Measurements from ENCODE around the gene UNC5CL.
A peak's percentile ranks its signal among the peaks of the same experiment; 100 is the strongest.

UNC5CL gene

GRCh38 chr6:40996591-40997233 lies 42.3 kb downstream of the UNC5CL start:
- Histone ChIP-seq H3K4me3 (ENCODE audit: low read depth, low read length) (no peak overlapping the region), H3K4me2 (ENCODE audit: low read length) (no peak overlapping the region)
- no peak for TF ChIP-seq CTCF (IDR thresholded peaks at IDR 0.05)

DNA sequence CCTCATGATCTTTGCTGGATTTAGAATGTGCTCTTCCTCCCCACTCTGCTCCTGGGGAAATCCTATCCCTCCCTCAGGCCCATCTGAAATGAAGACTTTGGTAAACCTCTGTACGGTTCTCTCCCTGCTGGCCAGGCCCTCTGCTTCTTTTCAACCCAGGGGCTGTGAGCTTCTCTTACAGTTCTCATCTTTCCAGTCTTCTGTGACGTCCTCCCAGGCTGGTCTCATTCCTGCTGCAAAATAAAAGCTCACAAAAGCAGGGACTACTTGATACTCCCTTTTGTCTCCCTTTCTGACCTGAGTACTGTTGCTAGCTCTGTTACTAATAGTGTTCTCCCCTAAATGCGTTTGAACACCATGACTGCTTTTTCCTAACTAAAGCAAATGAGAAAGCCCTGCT lies 46.3 kb downstream of the UNC5CL start:
- no peaks in the 10 kb centered on the region for H3K27me3 ChIP-seq (ENCODE audit: control insufficient read depth, insufficient read depth, low read length)
- H3K9ac ChIP-seq: no peak overlapping the region
- no peaks in the 10 kb centered on the region for H3K9me3 ChIP-seq (ENCODE audit: control insufficient read depth, low read length)
- H3K36me3 ChIP-seq (ENCODE audit: control insufficient read depth, insufficient read depth, low read length): no peaks in the 10 kb centered on the region
- TF ChIP-seq CTCF (IDR thresholded peaks at IDR 0.05): no peak
- H3K4me1 ChIP-seq: no peaks in the 10 kb centered on the region
- no peak overlapping the region for H3K4me2 ChIP-seq (ENCODE audit: low read length)
- H3K4me3 ChIP-seq (ENCODE audit: low read depth, low read length): no peak overlapping the region
- no peak overlapping the region for H3K27ac ChIP-seq
- H2AFZ ChIP-seq: no peak overlapping the region
- H3K79me2 ChIP-seq: no peaks in the 10 kb centered on the region

More at GRCh38 chr6:40996591-40997233, 42.3 kb downstream of the UNC5CL start:
- H2AFZ ChIP-seq: peak overlapping the region; percentile 36
- no peaks in the 10 kb centered on the region for H3K79me2 ChIP-seq
- no peaks in the 10 kb centered on the region for H3K9me3 ChIP-seq (ENCODE audit: control insufficient read depth, low read length)
- H3K27ac ChIP-seq: no peak overlapping the region
- no peaks in the 10 kb centered on the region for H3K27me3 ChIP-seq (ENCODE audit: control insufficient read depth, insufficient read depth, low read length)
- H3K36me3 ChIP-seq (ENCODE audit: control insufficient read depth, insufficient read depth, low read length): no peaks in the 10 kb centered on the region
- no peak overlapping the region for H3K9ac ChIP-seq
- H3K4me1 ChIP-seq: no peaks in the 10 kb centered on the region

DNA sequence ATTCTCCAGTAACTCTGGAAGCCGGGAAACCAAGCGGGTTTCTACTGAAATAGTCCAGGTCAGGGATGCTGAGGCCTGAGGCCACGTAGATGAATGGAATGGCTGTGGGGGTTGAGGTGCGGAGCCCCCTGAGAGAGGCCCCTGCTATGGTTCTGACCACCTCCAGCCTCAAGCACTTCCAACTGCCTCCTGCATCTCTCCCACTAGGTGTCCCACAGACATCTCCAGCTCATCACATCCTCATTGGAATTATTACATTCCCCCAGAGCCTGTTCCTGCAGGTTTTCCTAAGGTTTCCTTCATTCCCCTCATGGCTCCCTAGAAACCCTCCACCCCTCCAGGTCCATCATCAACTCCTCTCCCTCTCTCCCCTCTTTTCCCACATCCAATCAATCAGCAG lies 48.7 kb downstream of the UNC5CL start:
- no peak overlapping the region for H3K27ac ChIP-seq
- no peaks in the 10 kb centered on the region for H3K9me3 ChIP-seq (ENCODE audit: control insufficient read depth, low read length)
- H2AFZ ChIP-seq: no peak overlapping the region
- no peaks in the 10 kb centered on the region for H3K36me3 ChIP-seq (ENCODE audit: control insufficient read depth, insufficient read depth, low read length)
- no peak overlapping the region for H3K9ac ChIP-seq
- TF ChIP-seq CTCF (IDR thresholded peaks at IDR 0.05): no peak
- no peaks in the 10 kb centered on the region for H3K4me1 ChIP-seq
- H3K4me3 ChIP-seq (ENCODE audit: low read depth, low read length): no peak overlapping the region
- H3K79me2 ChIP-seq: no peaks in the 10 kb centered on the region
- H3K27me3 ChIP-seq (ENCODE audit: control insufficient read depth, insufficient read depth, low read length): no peaks in the 10 kb centered on the region
- H3K4me2 ChIP-seq (ENCODE audit: low read length): no peak overlapping the region

- TF ChIP-seq CTCF (IDR thresholded peaks at IDR 0.05): no peak
Measured at GRCh38 chr6:40989204-40990169, 49.5 kb downstream of the UNC5CL start.

More at GRCh38 chr6:40989204-40990169, 49.5 kb downstream of the UNC5CL start:
- Histone ChIP-seq H2AFZ (no peak overlapping the region), H3K79me2 (no peaks in the 10 kb centered on the region), H3K4me2 (ENCODE audit: low read length) (no peak overlapping the region), H3K4me3 (ENCODE audit: low read depth, low read length) (no peak overlapping the region), H3K27me3 (ENCODE audit: control insufficient read depth, insufficient read depth, low read length) (no peaks in the 10 kb centered on the region), H3K27ac (no peak overlapping the region), H3K4me1 (no peaks in the 10 kb centered on the region), H3K9ac (no peak overlapping the region), H3K36me3 (ENCODE audit: control insufficient read depth, insufficient read depth, low read length) (no peaks in the 10 kb centered on the region), H3K9me3 (ENCODE audit: control insufficient read depth, low read length) (no peaks in the 10 kb centered on the region)

All from parathyroid adenoma (tissue), 2 donors.